HepG2 (cell line): Measurements from ENCODE around the gene IFT57. TPM values are rescaled to one million over a fixed set of nuclear protein-coding genes. Genes with fewer than 3 reads are reported as not detected.

Source experiments
- ATF7 ChIP-seq, 2 experiments: fragments of 450-650 bp in 1 of 2; sonication (generic) in 1 of 2; formaldehyde crosslinking in 1 of 2; IDR thresholded peaks; 2 replicates each; pipeline versions ENCODE4 v1.4.0 to v1.6.1; 2016 to 2020; ENCODE audit warnings: antibody characterized with exemption in 1 of 2, mild to moderate bottlenecking in 1 of 2, missing genetic modification reagents in 1 of 2
- CEBPG ChIP-seq: IDR thresholded peaks from 2 replicates; pipeline ENCODE4 v1.6.1; 2016
- FOXO4 ChIP-seq: sonication (generic); formaldehyde crosslinking; conservative IDR thresholded peaks from 2 replicates; pipeline ENCODE4 v1.8.1; 2023; ENCODE audit warnings: missing genetic modification reagents
- HMGXB3 ChIP-seq: sonication (generic); formaldehyde crosslinking; IDR thresholded peaks from 2 replicates; pipeline ENCODE4 v1.4.0; 2020; ENCODE audit warnings: missing genetic modification reagents, borderline replicate concordance
- RAD21 ChIP-seq: fragments of 450-650 bp; formaldehyde crosslinking; IDR thresholded peaks from 2 replicates; pipeline ENCODE4 v1.5.0; 2020; ENCODE audit warnings: mild to moderate bottlenecking
- ZHX1 ChIP-seq: sonication (generic); formaldehyde crosslinking; IDR thresholded peaks from 2 replicates; pipeline ENCODE4 v1.8.1; 2022; ENCODE audit warnings: low read depth, mild to moderate bottlenecking, missing genetic modification reagents
- ZNF207 ChIP-seq: fragments of 450-650 bp; IDR thresholded peaks from 2 replicates; pipeline ENCODE4 v1.6.1; 2016; ENCODE audit warnings: antibody characterized with exemption, borderline replicate concordance
- ZNF556 ChIP-seq: sonication (generic); formaldehyde crosslinking; IDR thresholded peaks from 2 replicates; pipeline ENCODE4 v1.4.0; 2020; ENCODE audit warnings: mild to moderate bottlenecking, missing genetic modification reagents, borderline replicate concordance
- ZNF713 ChIP-seq: sonication (generic); formaldehyde crosslinking; IDR thresholded peaks from 2 replicates; pipeline ENCODE4 v1.4.0; 2020; ENCODE audit warnings: mild to moderate bottlenecking, missing genetic modification reagents
- ZNF773 ChIP-seq: sonication (generic); formaldehyde crosslinking; IDR thresholded peaks from 2 replicates; pipeline ENCODE4 v1.4.0; 2020; ENCODE audit warnings: missing genetic modification reagents, borderline replicate concordance
- ZNF775 ChIP-seq: sonication (generic); formaldehyde crosslinking; IDR thresholded peaks from 2 replicates; pipeline ENCODE4 v1.4.0; 2020; ENCODE audit warnings: missing genetic modification reagents, mild to moderate bottlenecking, moderate library complexity, borderline replicate concordance
- ZNF878 ChIP-seq: sonication (generic); formaldehyde crosslinking; IDR thresholded peaks from 2 replicates; pipeline ENCODE4 v1.8.1; 2023; ENCODE audit warnings: mild to moderate bottlenecking, missing genetic modification reagents, moderate library complexity
- ZSCAN22 ChIP-seq: sonication (generic); formaldehyde crosslinking; IDR thresholded peaks from 2 replicates; pipeline ENCODE4 v1.4.0; 2020; ENCODE audit warnings: mild to moderate bottlenecking, missing genetic modification reagents
- polyA plus RNA-seq, 8 experiments: library from polyadenylated mRNA; depleted of rRNA in 3 of 8; stranded (reverse) in 7 of 8; unstranded in 1 of 8; fragments of >200 nt; fragmentation: Illumina TruSeq in 4 of 8; extraction: Trizol in 4 of 8; gene quantifications; 2 replicates each; pipeline versions ENCODE4 v1.2.1 to v1.2.3, GENCODE V29; 2011 to 2016; ENCODE audit warnings: low read depth in 4 of 8, missing spikeins in 1 of 8, mixed read lengths in 1 of 8; ENCODE audit not compliant: insufficient read depth in 1 of 8
- total RNA-seq, 5 experiments: library from RNA; depleted of rRNA; stranded (reverse); fragments of >200 nt; fragmentation: Illumina TruSeq; extraction: Trizol; gene quantifications; 2 replicates each; pipeline ENCODE4 v1.2.3, GENCODE V29; 2016; ENCODE audit warnings: low read depth in 1 of 5

The IFT57 gene
- total and polyA plus RNA-seq, 2 of the 13 experiments (the other 11 are each of a cell fraction or from before 2014, with no cell fraction given): 5.5 to 14.5 TPM

- TF ChIP-seq HMGXB3 (no peak), FOXO4 (no peak), ZNF713 (CRISPR knock-in tag) (no peak), ZHX1 (CRISPR knock-in tag) (no peak), RAD21 (CRISPR knock-in tag) (no peak), ZNF556 (CRISPR knock-in tag) (no peak), ZNF775 (CRISPR knock-in tag) (no peak), ZNF207 (no peak), ZSCAN22 (CRISPR knock-in tag) (no peak), CEBPG (CRISPR knock-in tag) (no peak), ATF7 (IDR thresholded peaks at IDR 0.05) (no peak), ATF7 (CRISPR knock-in tag; IDR thresholded peaks at IDR 0.05) (no peak), ZNF878 (CRISPR knock-in tag) (no peak), ZNF773 (CRISPR knock-in tag) (no peak)
Observed at GRCh38 chr3:108184824-108185223, 37.4 kb downstream of the IFT57 start (continued).
